HG02610 (cell line): ENCODE data around the gene CIART.
"Not testable (repeated sequence)": the region's sequence is repeated elsewhere in the genome, so short reads cannot be mapped to it uniquely, and the experiment has no call there.

Experiments
- ATAC-seq: cut with Tn5 transposase; IDR thresholded peaks from one replicate; pipeline ENCODE4 v1.9.1; 2021; ENCODE audit warnings: mild to moderate bottlenecking, moderate library complexity; ENCODE audit not compliant: unreplicated experiment

The CIART gene

GRCh38 chr1:150302338-150302737 is 20.0 kb downstream of the CIART start:
- no peak for ATAC-seq

GRCh38 chr1:150302902-150303301 is 20.5 kb downstream of the CIART start:
- no peak for ATAC-seq

DNA sequence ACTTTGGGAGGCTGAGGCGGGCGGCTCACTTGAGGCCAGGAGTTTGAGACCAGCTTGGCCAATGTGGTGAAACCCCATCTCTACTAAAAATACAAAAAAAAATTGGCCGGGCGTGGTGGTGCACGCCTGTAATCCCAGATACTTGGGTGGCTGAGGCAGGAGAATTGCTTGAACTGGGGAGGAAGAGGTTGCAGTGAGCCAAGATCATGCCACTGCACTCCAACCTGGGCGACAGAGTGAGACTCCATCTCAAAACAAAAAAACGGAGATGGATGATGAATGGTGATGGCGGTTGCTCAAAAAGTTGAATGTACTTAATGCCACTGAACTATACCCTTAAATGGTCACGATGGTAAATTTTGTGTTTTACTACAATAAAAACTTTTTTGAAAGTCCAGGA is 26.2 kb downstream of the CIART start:
- not testable (repeated sequence) for ATAC-seq

DNA sequence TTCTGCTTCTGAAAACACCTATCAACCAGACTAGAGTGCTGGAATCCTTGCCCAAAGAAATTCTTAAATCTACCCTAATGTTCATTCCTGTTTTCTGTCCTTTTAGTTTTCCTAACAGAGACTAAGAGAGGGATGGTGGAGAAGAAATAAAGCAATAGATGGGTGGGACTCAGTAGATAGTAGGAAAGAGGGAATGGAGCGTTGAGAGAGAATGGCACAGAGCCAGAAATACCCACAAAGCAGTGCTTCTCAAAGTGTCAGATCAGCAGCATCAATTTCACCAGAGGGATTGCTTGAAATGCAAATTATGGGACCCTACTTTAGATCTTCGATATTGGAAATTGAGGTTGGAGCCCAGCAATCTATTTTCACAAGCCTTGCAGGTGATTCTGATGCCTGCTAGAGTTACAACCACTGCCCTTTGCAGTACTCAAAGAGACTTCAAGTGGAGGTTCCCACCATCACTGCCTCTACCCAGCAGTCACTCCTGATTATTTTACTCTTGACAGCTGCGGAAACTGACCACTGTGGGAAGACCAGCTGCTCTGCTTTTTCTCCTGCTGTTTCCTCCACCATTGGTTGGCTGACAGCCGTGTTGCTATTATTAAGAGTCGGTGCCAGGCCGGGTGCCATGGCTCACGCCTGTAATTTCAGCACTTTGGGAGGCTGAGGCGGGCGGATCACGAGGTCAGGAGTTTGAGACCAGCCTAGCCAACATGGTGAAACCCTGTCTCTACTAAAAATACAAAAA is 27.6 kb downstream of the CIART start:
- ATAC-seq: no peak

GRCh38 chr1:150311762-150312161 is 29.4 kb downstream of the CIART start:
- no peak for ATAC-seq

GRCh38 chr1:150314691-150315090 is 32.3 kb downstream of the CIART start:
- not testable (repeated sequence) for ATAC-seq

DNA sequence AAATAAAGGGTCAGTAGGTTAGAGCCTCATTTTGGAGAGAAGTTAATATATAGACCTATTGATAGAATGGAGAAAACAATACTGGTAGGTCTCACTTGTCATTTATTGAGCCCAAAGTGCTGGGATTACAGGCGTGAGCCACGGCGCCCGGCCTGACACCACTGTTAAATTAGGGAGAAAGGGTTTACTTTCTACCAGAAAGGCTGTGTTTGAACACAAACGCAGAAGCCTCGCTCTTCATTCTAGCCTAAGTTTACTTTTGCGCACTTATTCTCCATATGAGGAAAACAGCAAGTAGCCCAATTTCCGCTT is 38.3 kb downstream of the CIART start:
- no peak for ATAC-seq

DNA sequence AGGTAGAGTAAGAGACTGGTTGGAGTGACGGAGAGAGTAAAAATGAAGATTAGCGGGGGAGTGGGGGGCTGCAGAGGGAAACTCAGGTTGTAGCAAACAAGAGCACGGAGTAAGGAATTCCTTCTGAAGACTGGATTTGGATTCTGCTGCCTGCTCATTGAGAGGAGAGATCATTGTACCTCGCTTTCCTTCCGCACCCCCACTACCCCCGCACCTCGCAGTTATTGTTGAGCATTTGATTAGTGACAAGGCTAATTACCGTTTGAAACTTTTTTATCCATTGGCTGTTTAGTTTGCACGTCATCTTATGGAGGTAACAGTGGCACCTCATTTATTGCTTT is 39.4 kb downstream of the CIART start:
- ATAC-seq: no peak

DNA sequence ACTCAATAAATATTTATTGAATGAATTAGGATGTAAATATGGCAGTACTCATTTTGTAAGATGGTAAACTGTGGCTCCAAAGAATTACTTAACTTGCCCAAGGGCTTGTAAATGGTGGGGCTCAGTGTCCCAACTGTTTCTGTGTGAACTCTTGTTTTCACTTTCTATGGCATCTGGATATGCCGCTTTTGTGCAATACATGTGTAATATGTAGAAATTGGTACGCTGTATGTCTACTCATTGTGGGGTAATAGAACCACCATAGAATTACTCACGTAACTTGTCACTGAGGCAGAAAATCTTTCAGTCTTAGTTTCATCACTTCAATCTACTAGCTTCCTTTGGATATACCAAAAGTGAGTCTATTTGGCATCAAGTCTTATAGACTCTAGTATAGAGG is 40.0 kb downstream of the CIART start:
- ATAC-seq: no peak

- no peak for ATAC-seq
Observed at GRCh38 chr1:150332651-150333290, 50.4 kb downstream of the CIART start.
